Right ventricle myocardium inferior (tissue), 1 donor: Measurements from ENCODE around the gene MSRB3. TPM values are rescaled to one million over a fixed set of nuclear protein-coding genes. Genes with fewer than 3 reads are reported as not detected.

ENCODE experiments used
- ATAC-seq: fragments of 200-7000 bp; cut with Tn5 transposase; one replicate; pipeline ENCODE4 v1.9.1; 2020; ENCODE audit warnings: mild to moderate bottlenecking, moderate library complexity
- DNase-seq: peaks from one replicate; pipeline ENCODE4 v3.0.0; 2021; ENCODE audit errors: missing footprints
- intact Hi-C: fragments of 100-400 bp; cut with DNase I; formaldehyde crosslinking; loops from one replicate; pipeline ENCODE4 v1.11.0; 2022
- total RNA-seq: library from RNA; stranded (reverse); fragmentation: NEBNext Ultra II Directional; extraction: Animal tissue kit (Norgen Biotek cat#: 25700); gene quantifications from one replicate; pipeline ENCODE4 v1.2.1, GENCODE V29; 2021
- donor health status: DM: no; HTN: yes; CAD: no; lungs with severe emphysema.

MSRB3 gene
- total RNA-seq, 1 donor from 2014 or later, result 148 TPM

- DNase-seq (no peak), ATAC-seq (no peak)
- intact Hi-C loops, result no loop called here
Measured at GRCh38 chr12:65501935-65502334, 223.5 kb downstream of the MSRB3 start.

GRCh38 chr12:65504417-65504816, 225.9 kb downstream of the MSRB3 start:
- DNase-seq, result no peak
- ATAC-seq, result no peak
- intact Hi-C loops, result no loop called here

- DNase-seq (no peak), ATAC-seq (no peak)
- intact Hi-C loops, result no loop called here
Measured at GRCh38 chr12:65505386-65506121, 227.1 kb downstream of the MSRB3 start.

GRCh38 chr12:65508276-65509035, 230.0 kb downstream of the MSRB3 start:
- no peak for ATAC-seq
- intact Hi-C loops, result no loop called here
- DNase-seq, result no peak

- ATAC-seq, result no peak
- intact Hi-C loops, result no loop called here
- no peak for DNase-seq
Measured at GRCh38 chr12:65510007-65510406, 231.5 kb downstream of the MSRB3 start.

- ATAC-seq (peak; percentile 42), DNase-seq (peak; percentile 45)
- intact Hi-C loops, result no loop called here
Measured at GRCh38 chr12:65510584-65511050, 232.1 kb downstream of the MSRB3 start.

- ATAC-seq, result peak; percentile 62
Measured at GRCh38 chr12:65511134-65511834, 232.8 kb downstream of the MSRB3 start.

GRCh38 chr12:65511912-65512311, 233.4 kb downstream of the MSRB3 start:
- no peak for DNase-seq
- intact Hi-C loops, result no loop called here
- ATAC-seq, result no peak

More at GRCh38 chr12:65511134-65511834, 232.8 kb downstream of the MSRB3 start:
- intact Hi-C loops, result no loop called here
- DNase-seq, result peak; percentile 68

Other genes starting within 250 kb of the MSRB3 start
- gene WIF1, start 157.4 kb upstream of the MSRB3 start, total RNA-seq, result 0.62 TPM
- 12.9 TPM for gene LEMD3, start 109.1 kb upstream of the MSRB3 start, total RNA-seq